ENCODE measurements around the gene RCC1.
"Not testable (repeated sequence)": the region's sequence is repeated elsewhere in the genome, so short reads cannot be mapped to it uniquely, and the experiment has no call there.

Gene RCC1

DNA sequence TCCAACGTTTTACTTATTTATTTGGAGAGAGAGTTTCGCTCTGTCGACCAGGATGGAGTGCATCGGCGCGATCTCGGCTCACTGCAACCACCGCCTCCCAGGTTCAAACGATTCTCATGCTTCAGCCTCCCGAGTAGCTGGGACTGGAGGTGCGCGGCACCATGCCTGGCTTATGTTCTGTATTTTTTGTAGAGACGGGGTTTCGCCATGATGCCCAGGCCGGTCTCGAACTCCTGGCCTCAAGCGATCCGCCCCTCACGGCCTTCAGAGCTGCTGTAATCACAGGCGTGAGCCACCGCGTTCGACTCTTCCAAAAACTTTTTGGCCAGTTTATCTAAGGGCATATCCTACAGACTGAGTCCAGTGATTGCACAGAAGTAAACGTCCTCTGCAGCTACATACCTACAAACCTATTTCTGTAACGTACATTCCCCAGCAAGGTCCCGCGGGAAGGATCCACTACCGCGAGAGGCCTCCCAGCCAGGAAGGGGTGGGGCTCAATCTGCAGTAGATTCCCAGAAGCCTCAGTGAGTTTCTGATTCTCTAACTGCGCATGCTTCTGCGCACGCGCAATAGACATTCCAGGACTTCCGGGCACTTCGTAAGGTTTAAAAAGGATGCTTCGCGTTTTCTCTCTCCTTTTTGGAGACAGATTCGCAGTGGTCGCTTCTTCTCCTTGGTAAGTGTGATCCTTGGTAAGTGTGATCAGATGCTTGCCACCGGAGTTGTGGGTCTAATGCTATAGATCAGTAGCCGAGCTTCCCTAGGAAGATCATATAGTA, at the start of gene RCC1:
Gene RCC1, plus strand, starts transcription at position 638 of the 782 bp plus-strand sequence. CDS start 23,824 bp downstream, outside the sequence.
- peak; percentile 89 to 93 for DNase-seq (ENCODE audit: low read depth in 2 of 2, low spot score in 1 of 2)

GRCh38 chr1:28456078-28456477, 49.8 kb upstream of the RCC1 start:
- no peak for DNase-seq (ENCODE audit: low read depth in 2 of 2, low spot score in 1 of 2)

GRCh38 chr1:28457678-28458077, 48.2 kb upstream of the RCC1 start:
- DNase-seq (ENCODE audit: low read depth in 2 of 2, low spot score in 1 of 2) = no peak

DNA sequence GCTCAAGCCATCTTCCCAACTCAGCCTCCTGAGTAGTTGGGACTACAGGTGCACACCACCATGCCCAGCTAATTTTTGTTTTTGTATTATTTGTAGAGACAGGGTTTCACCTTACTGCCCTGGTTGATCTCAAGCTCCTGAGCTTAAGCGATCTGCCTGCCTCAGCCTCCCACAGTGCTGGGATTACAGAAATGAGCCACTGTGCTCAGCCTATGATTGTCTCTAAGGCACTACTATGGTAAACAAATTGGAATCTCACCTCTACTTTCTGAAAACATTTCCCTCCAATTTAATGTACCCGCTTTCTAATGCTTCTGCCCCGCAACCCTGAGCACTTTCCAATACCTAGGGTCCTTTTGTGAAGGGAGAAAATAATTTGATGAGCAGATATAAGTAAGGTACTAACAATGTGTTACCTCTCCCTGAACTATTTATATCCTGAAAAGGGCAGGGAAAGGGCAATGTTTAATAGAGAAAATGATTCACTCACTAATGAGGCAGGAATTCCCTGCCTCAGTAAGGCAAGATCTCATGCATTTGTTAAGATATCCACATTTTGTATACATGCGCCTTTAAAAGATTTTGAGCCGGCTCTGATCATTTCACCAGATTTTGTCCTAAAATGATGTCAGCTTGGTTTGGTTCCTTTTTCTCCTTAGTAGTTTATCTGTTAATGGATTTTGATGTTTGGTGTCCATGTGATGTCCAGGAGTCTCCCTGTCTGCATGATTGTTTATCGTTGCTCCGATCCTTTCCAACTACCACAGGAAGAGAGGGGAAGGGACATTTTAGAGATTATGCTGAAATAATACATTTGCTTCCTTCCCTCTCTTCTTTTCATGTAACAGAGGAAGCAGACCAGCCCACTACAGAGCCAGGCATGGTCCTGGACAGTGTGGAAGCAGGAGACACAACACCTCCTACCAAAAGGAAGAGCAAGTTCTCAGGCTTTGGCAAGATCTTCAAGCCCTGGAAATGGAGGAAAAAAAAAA, 47.3 kb upstream of the RCC1 start:
- DNase-seq (ENCODE audit: low read depth in 2 of 2, low spot score in 1 of 2) = no peak

DNA sequence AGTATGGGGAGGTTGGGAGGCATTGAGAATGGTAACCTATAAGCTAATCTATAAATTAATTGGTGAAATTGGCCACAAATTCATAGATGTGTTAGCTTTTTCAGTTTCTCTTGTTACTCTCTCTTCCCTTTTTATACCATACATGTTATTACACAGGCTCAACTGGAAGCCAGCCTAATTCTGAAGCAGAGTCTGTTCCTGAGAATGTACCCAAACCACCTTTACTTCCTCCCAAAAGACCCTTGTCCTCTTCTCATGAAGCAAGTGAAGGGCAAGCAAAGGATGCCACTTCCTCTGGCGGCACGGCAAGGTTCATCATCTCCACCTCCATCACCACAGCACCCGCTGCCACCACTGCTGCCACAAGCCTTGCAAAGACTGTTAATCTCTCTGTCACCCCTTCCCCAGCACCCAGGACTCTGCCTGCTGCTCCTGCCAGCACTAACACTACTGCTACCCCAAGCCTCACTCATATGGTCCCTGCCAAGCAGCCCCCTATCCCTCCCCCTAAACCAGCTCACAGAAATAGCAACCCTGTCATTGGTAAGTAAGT, 39.5 kb upstream of the RCC1 start:
- no peak for DNase-seq (ENCODE audit: low read depth in 2 of 2, low spot score in 1 of 2)

DNA sequence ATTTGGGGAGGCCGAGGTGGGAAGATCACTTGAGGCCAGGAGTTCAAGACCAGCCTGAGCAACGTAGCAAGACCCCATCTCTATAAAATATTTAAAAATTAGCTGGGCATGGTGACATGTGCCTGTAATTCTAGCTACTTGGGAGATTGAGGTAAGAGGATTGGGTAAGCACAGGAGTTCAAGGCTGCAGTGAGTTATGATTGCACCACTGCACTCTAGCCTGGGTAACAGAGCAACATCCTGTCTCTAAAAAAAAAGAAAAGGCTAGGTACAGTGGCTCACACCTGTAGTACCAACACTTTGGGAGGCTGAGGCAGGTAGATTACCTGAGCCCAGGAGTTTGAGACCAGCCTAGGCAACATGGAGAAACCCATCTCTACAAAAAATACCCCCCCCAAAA, 35.7 kb upstream of the RCC1 start:
- DNase-seq (ENCODE audit: low read depth in 2 of 2, low spot score in 1 of 2) = no peak

- DNase-seq (ENCODE audit: low read depth in 2 of 2, low spot score in 1 of 2) = not testable (repeated sequence)
Measured at GRCh38 chr1:28479497-28479896, 26.3 kb upstream of the RCC1 start.

DNA sequence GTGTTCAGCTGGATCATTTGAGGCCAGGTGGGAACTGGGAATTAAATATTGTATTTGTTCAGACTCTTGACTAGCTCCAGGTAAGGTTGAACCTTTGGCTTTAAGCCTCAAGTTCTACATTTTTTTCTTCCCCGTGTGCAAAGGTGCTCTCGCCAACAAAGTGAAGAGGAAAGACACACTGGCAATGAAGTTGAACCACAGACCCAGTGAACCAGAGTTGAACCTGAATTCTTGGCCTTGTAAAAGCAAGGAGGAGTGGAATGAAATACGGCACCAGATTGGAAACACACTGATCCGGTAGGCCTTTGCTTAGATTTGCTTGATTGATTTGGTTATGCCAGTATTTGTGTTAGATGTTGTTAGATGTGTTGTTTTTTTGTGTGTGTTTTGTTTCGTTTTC, 25.5 kb upstream of the RCC1 start:
- no peak for DNase-seq (ENCODE audit: low read depth in 2 of 2, low spot score in 1 of 2)

- DNase-seq (ENCODE audit: low read depth in 2 of 2, low spot score in 1 of 2) = no peak
Measured at GRCh38 chr1:28482138-28482537, 23.7 kb upstream of the RCC1 start.

DNA sequence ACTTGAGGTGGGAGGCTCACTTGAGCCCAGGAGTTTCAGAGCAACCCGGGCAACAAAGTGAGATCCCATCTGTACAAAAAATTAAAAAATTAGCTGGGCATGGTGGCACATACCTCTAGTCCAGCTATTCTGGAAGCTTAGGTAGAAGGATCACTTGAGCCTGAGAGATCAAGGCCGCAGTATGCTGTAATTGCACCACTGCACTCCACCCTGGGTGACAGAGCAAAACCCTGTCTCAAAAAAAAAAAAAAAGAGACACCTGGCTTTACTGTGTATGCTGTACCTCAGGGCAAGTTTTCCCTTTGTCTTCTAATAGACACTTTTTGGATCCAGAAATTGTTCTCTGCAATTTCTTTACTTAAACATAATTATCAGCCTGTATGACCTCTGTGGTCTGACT, 23.1 kb upstream of the RCC1 start:
- DNase-seq (ENCODE audit: low read depth in 2 of 2, low spot score in 1 of 2) = no peak

DNA sequence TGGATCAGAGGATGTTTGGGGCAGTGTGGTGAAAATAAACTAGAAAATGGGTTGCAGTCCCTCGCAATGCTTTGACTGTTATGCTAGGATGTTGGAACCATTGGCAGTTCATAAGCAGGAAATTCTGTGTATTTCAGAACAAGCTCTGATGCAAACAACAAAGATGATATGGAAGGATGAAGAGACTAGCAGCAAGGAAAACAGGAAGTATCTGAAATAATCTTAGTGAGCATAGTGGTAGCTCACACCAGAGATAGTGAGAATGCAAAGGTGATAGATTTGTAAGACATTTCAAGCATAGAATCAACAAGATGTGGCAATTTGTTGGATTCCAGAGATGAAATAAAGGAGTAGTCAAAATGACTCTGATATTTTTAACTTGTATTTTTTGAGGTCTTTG, 11.1 kb upstream of the RCC1 start:
- no peak for DNase-seq (ENCODE audit: low read depth in 2 of 2, low spot score in 1 of 2)

GRCh38 chr1:28499553-28499952, 6.3 kb upstream of the RCC1 start:
- DNase-seq (ENCODE audit: low read depth in 2 of 2, low spot score in 1 of 2) = no peak

- no peak for DNase-seq (ENCODE audit: low read depth in 2 of 2, low spot score in 1 of 2)
Measured at GRCh38 chr1:28501925-28502324, 3.9 kb upstream of the RCC1 start.

DNA sequence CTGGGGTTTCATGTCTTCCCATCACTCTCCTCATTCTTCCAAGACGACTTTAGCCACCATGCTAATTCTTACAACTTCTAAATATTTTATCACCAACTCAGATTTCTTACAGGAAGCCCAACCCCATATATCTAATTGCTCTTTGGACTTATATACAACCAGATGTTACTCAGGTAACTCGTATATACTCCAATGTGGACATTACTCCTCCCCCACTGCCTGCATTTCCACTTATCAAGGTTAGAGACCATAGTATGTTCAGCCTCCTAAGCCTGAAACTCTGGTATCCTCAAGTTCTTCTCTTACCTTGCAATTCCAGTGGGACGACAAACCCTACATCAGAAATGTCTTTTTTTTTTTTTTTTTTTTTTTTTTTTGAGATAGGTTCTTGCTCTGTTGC, 2.7 kb upstream of the RCC1 start:
- DNase-seq (ENCODE audit: low read depth in 2 of 2, low spot score in 1 of 2) = no peak

DNA sequence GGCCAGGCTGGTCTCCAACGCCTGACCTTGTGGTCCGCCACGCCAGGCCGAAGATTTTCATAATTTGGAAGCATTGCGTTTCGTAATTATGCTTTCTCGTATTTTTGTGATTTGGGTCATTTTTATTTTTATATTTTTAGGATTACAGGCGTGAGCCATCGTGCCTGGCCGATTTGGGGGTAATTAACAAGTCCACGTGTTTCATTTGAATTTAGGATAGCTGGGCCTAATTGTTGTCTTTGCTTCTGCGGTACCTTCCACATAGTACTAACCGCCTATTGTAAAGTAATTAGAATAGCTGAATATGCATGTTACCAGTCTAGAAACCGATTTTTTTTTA, 1.0 kb downstream of the RCC1 start:
- DNase-seq (ENCODE audit: low read depth in 2 of 2, low spot score in 1 of 2) = no peak

DNA sequence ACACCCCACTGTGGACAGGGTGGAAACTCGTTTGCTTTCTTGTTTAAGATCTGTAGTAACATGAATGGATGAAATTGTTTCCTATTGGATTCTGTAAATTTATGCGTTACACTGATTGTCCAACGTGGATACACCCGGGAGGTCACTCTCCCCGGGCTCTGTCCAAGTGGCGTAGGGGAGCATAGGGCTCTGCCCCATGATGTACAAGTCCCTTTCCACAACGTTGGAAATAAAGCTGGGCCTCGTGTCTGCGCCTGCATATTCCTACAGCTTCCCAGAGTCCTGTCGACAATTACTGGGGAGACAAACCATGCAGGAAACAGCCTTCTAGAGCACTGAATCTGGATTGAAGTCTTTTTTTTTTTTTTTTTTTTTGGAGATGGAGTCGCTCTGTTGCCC, 1.4 kb downstream of the RCC1 start:
- DNase-seq (ENCODE audit: low read depth in 2 of 2, low spot score in 1 of 2) = no peak

DNA sequence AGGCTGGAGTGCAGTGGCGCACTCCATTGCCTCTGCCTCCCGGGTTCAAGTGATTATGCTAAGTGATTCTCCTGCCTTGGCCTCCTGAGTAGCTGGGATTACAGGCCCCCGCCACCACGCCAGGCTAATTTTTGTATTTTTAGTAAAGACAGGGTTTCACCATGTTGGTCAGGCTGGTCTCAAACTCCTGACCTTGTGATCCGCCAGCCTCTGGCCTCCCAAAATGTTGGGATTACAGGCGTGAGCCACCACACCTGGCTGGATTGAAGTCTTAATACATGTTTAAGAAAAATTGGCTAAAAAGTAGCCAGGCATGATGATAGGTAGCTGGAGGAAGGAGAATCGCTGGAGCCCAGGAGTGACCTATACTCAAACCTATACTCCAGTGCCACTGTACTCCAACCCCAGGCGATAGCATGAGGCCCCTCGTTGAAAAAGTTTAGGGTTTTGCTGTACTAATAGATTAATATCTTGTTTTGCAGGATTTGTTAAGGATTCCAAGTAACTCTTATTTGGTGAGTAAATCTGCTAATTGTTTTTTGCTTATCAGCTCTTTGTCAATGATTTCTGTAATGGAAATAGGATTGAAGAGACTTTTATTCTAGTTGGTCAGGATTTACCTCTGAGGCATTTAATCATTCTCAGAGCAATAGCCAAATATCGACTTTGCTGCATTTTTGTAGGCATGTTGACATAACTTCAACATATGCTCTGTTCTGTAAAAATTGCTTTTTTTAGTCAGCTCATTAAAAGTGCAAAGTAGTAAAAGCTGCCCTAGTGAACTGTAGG, 2.0 kb downstream of the RCC1 start:
- no peak for DNase-seq (ENCODE audit: low read depth in 2 of 2, low spot score in 1 of 2)

- DNase-seq (ENCODE audit: low read depth in 2 of 2, low spot score in 1 of 2) = no peak
Measured at GRCh38 chr1:28508435-28508754, 2.6 kb downstream of the RCC1 start.

DNA sequence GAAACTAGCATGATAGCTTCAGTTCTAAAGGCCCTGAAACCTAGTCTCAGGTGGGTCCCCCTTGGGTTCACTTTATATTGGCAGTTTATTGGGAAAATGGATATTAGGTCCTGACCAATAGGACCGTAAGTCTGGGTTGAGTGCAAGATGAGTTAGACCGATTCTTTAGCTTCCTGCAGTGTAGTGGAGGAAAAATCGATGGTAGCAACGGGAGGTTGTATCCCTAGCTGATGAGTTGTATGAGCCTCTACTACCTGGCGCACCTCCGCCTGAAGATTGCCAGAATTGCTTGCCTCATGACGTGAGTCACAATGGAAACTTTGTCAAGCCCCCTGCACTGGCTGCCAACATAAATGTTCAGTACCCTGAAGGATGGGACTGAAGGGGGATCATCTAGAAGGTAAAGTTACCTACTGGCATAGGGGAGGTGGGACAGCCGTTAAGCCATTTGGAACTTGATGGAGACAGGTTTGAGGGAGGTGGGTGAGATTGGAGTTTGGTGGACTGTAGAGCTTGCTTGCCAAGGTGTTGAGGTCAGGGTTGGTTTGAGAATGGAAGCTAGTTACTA, 3.9 kb downstream of the RCC1 start:
- no peak for DNase-seq (ENCODE audit: low read depth in 2 of 2, low spot score in 1 of 2)

GRCh38 chr1:28510273-28510969, 4.6 kb downstream of the RCC1 start:
- no peak for DNase-seq (ENCODE audit: low read depth in 2 of 2, low spot score in 1 of 2)

All from stimulated activated CD8-positive, alpha-beta memory T cell treated with anti-CD3 and anti-CD28 coated beads, Interleukin-4, amount 100 ng/mL, for 4 hours (primary cell).